A549 (cell line): ENCODE measurements around the gene LINC01488. TPM values are rescaled to one million over a fixed set of nuclear protein-coding genes. Genes with fewer than 3 reads are reported as not detected.
A peak's percentile ranks its signal among the peaks of the same experiment; 100 is the strongest.

Source experiments
- ATAC-seq, 2 experiments: fragments of 200-7000 bp in 1 of 2; fragments of >200 bp in 1 of 2; cut with Nextera tagmentation in 1 of 2; cut with Tn5 transposase in 1 of 2; 3 replicates each; pipeline versions ENCODE4 v1.8.0 to v1.9.1; 2018 to 2020; ENCODE audit warnings: mild to moderate bottlenecking in 1 of 2, moderate library complexity in 1 of 2
- CTCF ChIA-PET: fragments of 300-600 bp; sonication (Branson Sonifier 250); formaldehyde crosslinking; extraction: SDS; loops from one replicate; lab custom pipeline; 2021; ENCODE audit warnings: antibody characterized with exemption, inconsistent platforms; lab: Yijun Ruan, JAX
- POLR2A ChIA-PET: fragments of 350-600 bp; formaldehyde crosslinking; extraction: SDS; loops from one replicate; lab custom pipeline; 2021; ENCODE audit warnings: antibody characterized with exemption, inconsistent platforms; lab: Yijun Ruan, JAX
- DNase-seq, 2 experiments: peaks; one replicate each; pipeline versions ENCODE4 v3.0.0 to v3.0.0-alpha.2; 2011 to 2016; ENCODE audit warnings: low read depth in 1 of 2, low spot score in 1 of 2
- FAIRE-seq: peaks from 2 replicates; lab custom pipeline; 2011; peaks lifted over from hg19 to GRCh38; lab: Jason Lieb, UNC
- H3K27ac ChIP-seq, 2 experiments: fragments of >200 bp; sonication (Bioruptor Twin); formaldehyde crosslinking; 3 replicates each; pipeline ENCODE4 v1.5.1; 2016 to 2017
- H3K4me1 ChIP-seq: fragments of >200 bp; sonication (Bioruptor Twin); formaldehyde crosslinking; 3 replicates; pipeline ENCODE4 v1.6.1; 2016
- H3K4me2 ChIP-seq: fragments of >200 bp; sonication (Bioruptor Twin); formaldehyde crosslinking; 3 replicates; pipeline ENCODE4 v1.6.1; 2016
- H3K4me3 ChIP-seq: fragments of >200 bp; sonication (Bioruptor Twin); formaldehyde crosslinking; 3 replicates; pipeline ENCODE4 v1.5.1; 2016
- H3K9me3 ChIP-seq: fragments of >200 bp; sonication (Bioruptor Twin); formaldehyde crosslinking; 3 replicates; pipeline ENCODE4 v1.6.1; 2016
- BHLHE40 ChIP-seq: IDR thresholded peaks from 2 replicates; pipeline ENCODE4 v1.6.1; 2012; ENCODE audit warnings: low read depth, low read length, inconsistent platforms
- CBX8 ChIP-seq: fragments of 200-600 bp; sonication (generic); IDR thresholded peaks from 2 replicates; pipeline ENCODE4 v1.6.1; 2016
- CEBPB ChIP-seq, 2 experiments: fragments of >200 bp in 1 of 2; sonication (Bioruptor Twin) in 1 of 2; formaldehyde crosslinking in 1 of 2; IDR thresholded peaks; 2 replicates each; pipeline ENCODE4 v1.6.1; 2012 to 2016
- EHMT2 ChIP-seq: fragments of 200-600 bp; sonication (generic); IDR thresholded peaks from 2 replicates; pipeline ENCODE4 v1.6.1; 2016; ENCODE audit warnings: antibody characterized with exemption, low read depth, mild to moderate bottlenecking, moderate library complexity
- GATA3 ChIP-seq: IDR thresholded peaks from 2 replicates; pipeline ENCODE4 v1.6.1; 2012; ENCODE audit warnings: borderline replicate concordance
- HOXB13 ChIP-seq: fragments of 250-450 bp; sonication (Bioruptor Pico); IDR thresholded peaks from 2 replicates; pipeline ENCODE4 v1.5.0; 2020; ENCODE audit warnings: low read depth, mild to moderate bottlenecking, moderate library complexity
- HOXB5 ChIP-seq: fragments of 250-450 bp; sonication (Bioruptor Pico); IDR thresholded peaks from 2 replicates; pipeline ENCODE4 v1.5.0; 2020; ENCODE audit warnings: mild to moderate bottlenecking, moderate library complexity
- JUN ChIP-seq, 2 experiments: fragments of >200 bp; sonication (Bioruptor Twin); formaldehyde crosslinking; IDR thresholded peaks; 2 replicates in 1 of 2; 3 replicates in 1 of 2; pipeline ENCODE4 v1.6.1; 2016 to 2017
- KDM1A ChIP-seq: fragments of 200-600 bp; sonication (generic); IDR thresholded peaks from 2 replicates; pipeline ENCODE4 v1.6.1; 2016; ENCODE audit warnings: low read depth, mild to moderate bottlenecking
- MAFK ChIP-seq: fragments of 450-650 bp; IDR thresholded peaks from 2 replicates; pipeline ENCODE4 v1.6.1; 2014; ENCODE audit not compliant: partially characterized antibody
- NFE2L2 ChIP-seq: fragments of 150-350 bp; conservative IDR thresholded peaks from 2 replicates; pipeline ENCODE4 v1.6.1; 2014; ENCODE audit warnings: low read length
- PBX3 ChIP-seq: IDR thresholded peaks from 2 replicates; pipeline ENCODE4 v1.6.1; 2012
- RAD21 ChIP-seq, 2 experiments: fragments of >200 bp in 1 of 2; sonication (Bioruptor Twin) in 1 of 2; formaldehyde crosslinking in 1 of 2; IDR thresholded peaks in 1 of 2; conservative IDR thresholded peaks in 1 of 2; 2 replicates in 1 of 2; 3 replicates in 1 of 2; pipeline ENCODE4 v1.6.1; 2012 to 2018; ENCODE audit warnings: inconsistent platforms in 1 of 2
- RARB ChIP-seq: fragments of 250-450 bp; sonication (Bioruptor Pico); IDR thresholded peaks from 2 replicates; pipeline ENCODE4 v1.8.0; 2021; ENCODE audit warnings: mild to moderate bottlenecking, moderate library complexity
- SMC3 ChIP-seq: fragments of >200 bp; sonication (Bioruptor Twin); formaldehyde crosslinking; IDR thresholded peaks from 3 replicates; pipeline ENCODE4 v1.6.1; 2018; ENCODE audit warnings: inconsistent platforms
- SREBF2 ChIP-seq: fragments of 450-650 bp; IDR thresholded peaks from 2 replicates; pipeline ENCODE4 v1.6.1; 2014; ENCODE audit warnings: mild to moderate bottlenecking, moderate library complexity
- WGBS: methylation state at CpG from one replicate; pipeline ENCODE4 v1.1.6; 2017; ENCODE audit errors: missing lambda C conversion rate; 5-methylcytosine and 5-hydroxymethylcytosine counted together
- polyA plus RNA-seq, 4 experiments: library from polyadenylated mRNA; depleted of rRNA in 3 of 4; stranded (reverse); fragments of >200 nt; fragmentation: RNase III in 1 of 4; extraction: RNeasy Plus Mini Kit Qiagen cat#74134 plus additional on column Dnase treatment in 1 of 4; gene quantifications; 2 replicates in 3 of 4; 3 replicates in 1 of 4; pipeline ENCODE4 v1.2.3, GENCODE V29; 2011 to 2017
- TF ChIP-seq, protein P1 (sequence below): IDR thresholded peaks from 2 replicates; pipeline ENCODE4 v1.6.1; 2012
- TF ChIP-seq, protein P2 (sequence below): fragments of 250-450 bp; sonication (Bioruptor Pico); IDR thresholded peaks from 2 replicates; pipeline ENCODE4 v1.5.0; 2021; ENCODE audit warnings: mild to moderate bottlenecking, moderate library complexity, borderline replicate concordance
- TF ChIP-seq, protein P3 (sequence below): fragments of 250-450 bp; sonication (Bioruptor Pico); IDR thresholded peaks from 2 replicates; pipeline ENCODE4 v1.5.0; 2020; ENCODE audit warnings: low read depth, mild to moderate bottlenecking, moderate library complexity
- TF ChIP-seq, protein P4 (sequence below): IDR thresholded peaks from 2 replicates; pipeline ENCODE4 v1.6.1; 2012; ENCODE audit warnings: low read depth, borderline replicate concordance

Gene LINC01488
- polyA plus RNA-seq, 2 of the 4 experiments (the other 2 are of a cell fraction): 0.05 TPM; not detected in 1

GRCh38 chr11:69436041-69436982 is 45.2 kb upstream of the LINC01488 start:
- peak overlapping the region; percentile 58 to 81 for H3K27ac ChIP-seq
- TF ChIP-seq GATA3: no peak
- TF ChIP-seq PBX3: no peak
- TF ChIP-seq SMC3: no peak
- TF ChIP-seq, protein P1, sequence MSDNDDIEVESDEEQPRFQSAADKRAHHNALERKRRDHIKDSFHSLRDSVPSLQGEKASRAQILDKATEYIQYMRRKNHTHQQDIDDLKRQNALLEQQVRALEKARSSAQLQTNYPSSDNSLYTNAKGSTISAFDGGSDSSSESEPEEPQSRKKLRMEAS: no peak
- no peak for TF ChIP-seq HOXB5
- TF ChIP-seq NFE2L2: no peak
- TF ChIP-seq RARB (CRISPR knock-in tag): no peak
- TF ChIP-seq MAFK: no peak
- no peak for TF ChIP-seq HOXB13
- TF ChIP-seq, protein P2, sequence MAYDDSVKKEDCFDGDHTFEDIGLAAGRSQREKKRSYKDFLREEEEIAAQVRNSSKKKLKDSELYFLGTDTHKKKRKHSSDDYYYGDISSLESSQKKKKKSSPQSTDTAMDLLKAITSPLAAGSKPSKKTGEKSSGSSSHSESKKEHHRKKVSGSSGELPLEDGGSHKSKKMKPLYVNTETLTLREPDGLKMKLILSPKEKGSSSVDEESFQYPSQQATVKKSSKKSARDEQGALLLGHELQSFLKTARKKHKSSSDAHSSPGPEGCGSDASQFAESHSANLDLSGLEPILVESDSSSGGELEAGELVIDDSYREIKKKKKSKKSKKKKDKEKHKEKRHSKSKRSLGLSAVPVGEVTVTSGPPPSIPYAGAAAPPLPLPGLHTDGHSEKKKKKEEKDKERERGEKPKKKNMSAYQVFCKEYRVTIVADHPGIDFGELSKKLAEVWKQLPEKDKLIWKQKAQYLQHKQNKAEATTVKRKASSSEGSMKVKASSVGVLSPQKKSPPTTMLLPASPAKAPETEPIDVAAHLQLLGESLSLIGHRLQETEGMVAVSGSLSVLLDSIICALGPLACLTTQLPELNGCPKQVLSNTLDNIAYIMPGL (CRISPR knock-in tag): no peak
- no peaks in the 10 kb centered on the region for H3K9me3 ChIP-seq
- H3K4me1 ChIP-seq: peaks cover 17% of the 10 kb centered on the region
- no peak overlapping the region for H3K4me3 ChIP-seq
- FAIRE-seq (no peak), ATAC-seq (no peak; a peak in 2 of 6 replicates), DNase-seq (no peak)
- peak overlapping the region; percentile 51 for H3K4me2 ChIP-seq
- ChIA-PET CTCF (interaction anchor here (1.1 to 1.2 kb wide), 2 partner anchors 11 to 29 kb away, joined by 3 read pairs; no protein-coding TSS in a partner anchor), POLR2A (interaction anchor here (1.0 kb wide), 1 partner anchor 205 kb away, joined by 3 read pairs; the partner anchor contains the start of gene CCND1)
- 91% methylated on average over 22 of the region's 22 CpGs for WGBS

GRCh38 chr11:69437001-69437875 is 44.2 kb upstream of the LINC01488 start:
- peak overlapping the region; percentile 51 for H3K4me2 ChIP-seq
- WGBS: 43% methylated on average over 11 of the region's 15 CpGs
- peaks cover 18% of the 10 kb centered on the region for H3K4me1 ChIP-seq
- CTCF ChIA-PET: interaction anchor here (0.7 to 1.2 kb wide), 4 partner anchors 12 to 116 kb away, joined by 3 read pairs; a partner anchor contains a TSS
- no peak for FAIRE-seq
- ATAC-seq: peak; percentile 68 to 90
- POLR2A ChIA-PET: interaction anchor here (1.0 kb wide), 1 partner anchor 204 kb away, joined by 3 read pairs; the partner anchor contains the start of gene CCND1
- peak; percentile 71 to 73 for DNase-seq
- H3K27ac ChIP-seq: peak overlapping the region; percentile 58 to 81
- H3K9me3 ChIP-seq: no peaks in the 10 kb centered on the region
- no peak overlapping the region for H3K4me3 ChIP-seq
- TF ChIP-seq, protein P1: peak; percentile 74; the same call in 1 of the 2 replicates
- TF ChIP-seq, protein P3, sequence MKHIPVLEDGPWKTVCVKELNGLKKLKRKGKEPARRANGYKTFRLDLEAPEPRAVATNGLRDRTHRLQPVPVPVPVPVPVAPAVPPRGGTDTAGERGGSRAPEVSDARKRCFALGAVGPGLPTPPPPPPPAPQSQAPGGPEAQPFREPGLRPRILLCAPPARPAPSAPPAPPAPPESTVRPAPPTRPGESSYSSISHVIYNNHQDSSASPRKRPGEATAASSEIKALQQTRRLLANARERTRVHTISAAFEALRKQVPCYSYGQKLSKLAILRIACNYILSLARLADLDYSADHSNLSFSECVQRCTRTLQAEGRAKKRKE (CRISPR knock-in tag): no peak
- TF ChIP-seq KDM1A: no peak
- TF ChIP-seq SREBF2: no peak
- no peak for TF ChIP-seq CEBPB (IDR thresholded peaks at IDR 0.05)
- peak; percentile 52; the same call in 1 of the 2 replicates for TF ChIP-seq BHLHE40
- TF ChIP-seq, protein P4, sequence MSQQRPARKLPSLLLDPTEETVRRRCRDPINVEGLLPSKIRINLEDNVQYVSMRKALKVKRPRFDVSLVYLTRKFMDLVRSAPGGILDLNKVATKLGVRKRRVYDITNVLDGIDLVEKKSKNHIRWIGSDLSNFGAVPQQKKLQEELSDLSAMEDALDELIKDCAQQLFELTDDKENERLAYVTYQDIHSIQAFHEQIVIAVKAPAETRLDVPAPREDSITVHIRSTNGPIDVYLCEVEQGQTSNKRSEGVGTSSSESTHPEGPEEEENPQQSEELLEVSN: 0 out of 2 replicates have a peak, but pooled peaks have one; percentile 42
- TF ChIP-seq CBX8: no peak
- TF ChIP-seq NFE2L2: no peak
- TF ChIP-seq RAD21 (conservative IDR thresholded peaks at IDR 0.05 in 1 of 2, IDR thresholded peaks at IDR 0.05 in 1 of 2): peak in 1 of 2 experiments; percentile 28; a peak in 2 of 5 replicates
- peak; percentile 54; the same call in 1 of the 2 replicates for TF ChIP-seq GATA3
- TF ChIP-seq EHMT2: no peak
- peak in 1 of 2 experiments; percentile 46; a peak in 1 of 5 replicates for TF ChIP-seq JUN (IDR thresholded peaks at IDR 0.05)
- TF ChIP-seq, all 56 proteins: peak for 6
